GM12878 (cell line): Measurements from ENCODE around the gene SLC39A13. TPM values are rescaled to one million over a fixed set of nuclear protein-coding genes. Genes with fewer than 3 reads are reported as not detected.
A peak's percentile ranks its signal among the peaks of the same experiment; 100 is the strongest.

ENCODE experiments used
- ATF7 ChIP-seq: fragments of 450-650 bp; IDR thresholded peaks from 2 replicates; pipeline ENCODE4 v1.6.1; 2016; ENCODE audit warnings: low read depth, mild to moderate bottlenecking
- CREM ChIP-seq: IDR thresholded peaks from 2 replicates; pipeline ENCODE4 v1.6.1; 2014; ENCODE audit warnings: antibody characterized with exemption, low read depth
- HDAC6 ChIP-seq: fragments of 200-600 bp; sonication (generic); IDR thresholded peaks from one replicate; pipeline ENCODE4 v1.8.0; 2017; ENCODE audit warnings: antibody characterized with exemption; ENCODE audit not compliant: unreplicated experiment
- JUND ChIP-seq: IDR thresholded peaks from 2 replicates; pipeline ENCODE4 v1.6.1; 2012; ENCODE audit warnings: low read depth, mild to moderate bottlenecking, low read length, improper control_type of control experiment, moderate library complexity
- KDM1A ChIP-seq: fragments of 200-600 bp; sonication (generic); IDR thresholded peaks from 2 replicates; pipeline ENCODE4 v1.6.1; 2016; ENCODE audit warnings: borderline replicate concordance
- MXI1 ChIP-seq: fragments of 150-350 bp; IDR thresholded peaks from 2 replicates; pipeline ENCODE4 v1.6.1; 2011; ENCODE audit warnings: low read depth, mild to moderate bottlenecking, inconsistent platforms, low read length, improper control_type of control experiment
- MYB ChIP-seq: fragments of 150-350 bp; IDR thresholded peaks from 2 replicates; pipeline ENCODE4 v1.6.1; 2014; ENCODE audit warnings: mild to moderate bottlenecking, low read depth, low read length, borderline replicate concordance
- NFIC ChIP-seq: IDR thresholded peaks from 2 replicates; pipeline ENCODE4 v1.6.1; 2012; ENCODE audit warnings: low read depth, mild to moderate bottlenecking, inconsistent platforms, low read length, moderate library complexity
- NR2C2 ChIP-seq: IDR thresholded peaks from 2 replicates; pipeline ENCODE4 v1.6.1; 2011; ENCODE audit warnings: borderline replicate concordance, low read depth; ENCODE audit not compliant: control insufficient read depth, insufficient read length
- POLR2AphosphoS2 ChIP-seq: IDR thresholded peaks from 2 replicates; pipeline ENCODE4 v1.6.1; 2011; ENCODE audit warnings: low read depth, mild to moderate bottlenecking, low read length, improper control_type of control experiment, moderate library complexity
- SPI1 ChIP-seq: IDR thresholded peaks from 2 replicates; pipeline ENCODE4 v1.6.1; 2011; ENCODE audit warnings: low read depth, mild to moderate bottlenecking, low read length, moderate library complexity, borderline replicate concordance; ENCODE audit not compliant: insufficient read depth
- TARDBP ChIP-seq: IDR thresholded peaks from 2 replicates; pipeline ENCODE4 v1.6.1; 2016; ENCODE audit warnings: borderline replicate concordance
- TCF12 ChIP-seq: IDR thresholded peaks from 2 replicates; pipeline ENCODE4 v1.6.1; 2011; ENCODE audit warnings: low read depth, mild to moderate bottlenecking, low read length
- YY1 ChIP-seq: IDR thresholded peaks from 2 replicates; pipeline ENCODE4 v1.6.1; 2011; ENCODE audit warnings: low read depth, mild to moderate bottlenecking, low read length
- ZNF274 ChIP-seq: IDR thresholded peaks from one replicate; pipeline ENCODE4 v1.8.0; 2011; ENCODE audit not compliant: insufficient read length, insufficient read depth
- polyA plus RNA-seq, 11 experiments: library from polyadenylated mRNA; depleted of rRNA in 4 of 11; unstranded in 6 of 11; stranded (reverse) in 5 of 11; fragments of >200 nt; fragmentation: Nextera tagmentation in 4 of 11; fragmentation: Illumina TruSeq in 1 of 11; extraction: Ambion mirVana in 4 of 11; extraction: Trizol in 1 of 11; gene quantifications; 1 replicate in 1 of 11; 2 replicates in 10 of 11; pipeline versions ENCODE4 v1.2.1 to v1.2.3, GENCODE V29; 2011 to 2016; ENCODE audit warnings: inconsistent platforms in 2 of 11, missing spikeins in 2 of 11, low read depth in 1 of 11
- total RNA-seq, 4 experiments: library from RNA; depleted of rRNA in 3 of 4; stranded (reverse); fragments of >200 nt in 3 of 4; fragmentation: Illumina TruSeq in 1 of 4; extraction: Trizol in 1 of 4; gene quantifications; 2 replicates each; pipeline versions ENCODE4 v1.2.1 to v1.2.3, GENCODE V29; 2013 to 2021
- TF ChIP-seq, protein P1 (sequence below): fragments of 150-350 bp; IDR thresholded peaks from 2 replicates; pipeline ENCODE4 v1.6.1; 2016; ENCODE audit warnings: low read depth, low read length
- TF ChIP-seq, protein P2 (sequence below): fragments of 450-650 bp; IDR thresholded peaks from 2 replicates; pipeline ENCODE4 v1.6.1; 2017; ENCODE audit warnings: mild to moderate bottlenecking
- TF ChIP-seq, protein P3 (sequence below): fragments of 450-650 bp; IDR thresholded peaks from 2 replicates; pipeline ENCODE4 v1.6.1; 2016; ENCODE audit warnings: mild to moderate bottlenecking
- TF ChIP-seq, protein P4 (sequence below): fragments of 450-650 bp; IDR thresholded peaks from 2 replicates; pipeline ENCODE4 v1.6.1; 2017; ENCODE audit warnings: mild to moderate bottlenecking, low read depth, inconsistent platforms; ENCODE audit not compliant: poor library complexity, severe bottlenecking

Gene SLC39A13
- total and polyA plus RNA-seq, 10 of the 15 experiments (the other 5 are each of a cell fraction or from before 2014, with no cell fraction given): 0.23 to 19.8 (median 6.3) TPM

DNA sequence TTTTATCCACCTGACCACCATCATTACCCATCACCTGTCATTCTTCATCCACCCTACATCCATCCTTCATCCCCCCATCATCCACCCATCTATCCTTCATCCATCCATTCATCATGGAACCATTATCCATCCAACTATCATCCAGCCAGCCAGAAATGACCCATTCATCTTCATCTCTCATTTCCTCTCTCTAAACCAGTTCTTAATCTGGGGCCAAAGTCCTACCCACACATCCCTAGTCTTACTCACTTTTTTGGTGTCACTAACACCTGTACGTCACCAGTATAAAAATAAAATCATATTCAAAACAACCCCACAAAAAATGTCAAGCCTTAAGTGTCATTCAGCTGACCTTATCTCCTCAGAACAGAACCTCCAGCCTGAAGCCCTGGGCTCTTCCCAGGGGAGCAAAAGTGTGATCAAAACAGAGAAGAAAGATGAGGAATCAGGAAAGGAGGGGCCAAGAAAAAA, 42.3 kb upstream of the SLC39A13 start (continued):
- TF ChIP-seq, protein P1, sequence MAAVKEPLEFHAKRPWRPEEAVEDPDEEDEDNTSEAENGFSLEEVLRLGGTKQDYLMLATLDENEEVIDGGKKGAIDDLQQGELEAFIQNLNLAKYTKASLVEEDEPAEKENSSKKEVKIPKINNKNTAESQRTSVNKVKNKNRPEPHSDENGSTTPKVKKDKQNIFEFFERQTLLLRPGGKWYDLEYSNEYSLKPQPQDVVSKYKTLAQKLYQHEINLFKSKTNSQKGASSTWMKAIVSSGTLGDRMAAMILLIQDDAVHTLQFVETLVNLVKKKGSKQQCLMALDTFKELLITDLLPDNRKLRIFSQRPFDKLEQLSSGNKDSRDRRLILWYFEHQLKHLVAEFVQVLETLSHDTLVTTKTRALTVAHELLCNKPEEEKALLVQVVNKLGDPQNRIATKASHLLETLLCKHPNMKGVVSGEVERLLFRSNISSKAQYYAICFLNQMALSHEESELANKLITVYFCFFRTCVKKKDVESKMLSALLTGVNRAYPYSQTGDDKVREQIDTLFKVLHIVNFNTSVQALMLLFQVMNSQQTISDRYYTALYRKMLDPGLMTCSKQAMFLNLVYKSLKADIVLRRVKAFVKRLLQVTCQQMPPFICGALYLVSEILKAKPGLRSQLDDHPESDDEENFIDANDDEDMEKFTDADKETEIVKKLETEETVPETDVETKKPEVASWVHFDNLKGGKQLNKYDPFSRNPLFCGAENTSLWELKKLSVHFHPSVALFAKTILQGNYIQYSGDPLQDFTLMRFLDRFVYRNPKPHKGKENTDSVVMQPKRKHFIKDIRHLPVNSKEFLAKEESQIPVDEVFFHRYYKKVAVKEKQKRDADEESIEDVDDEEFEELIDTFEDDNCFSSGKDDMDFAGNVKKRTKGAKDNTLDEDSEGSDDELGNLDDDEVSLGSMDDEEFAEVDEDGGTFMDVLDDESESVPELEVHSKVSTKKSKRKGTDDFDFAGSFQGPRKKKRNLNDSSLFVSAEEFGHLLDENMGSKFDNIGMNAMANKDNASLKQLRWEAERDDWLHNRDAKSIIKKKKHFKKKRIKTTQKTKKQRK: no peak
- no peak for TF ChIP-seq NR2C2
- TF ChIP-seq, protein P2, sequence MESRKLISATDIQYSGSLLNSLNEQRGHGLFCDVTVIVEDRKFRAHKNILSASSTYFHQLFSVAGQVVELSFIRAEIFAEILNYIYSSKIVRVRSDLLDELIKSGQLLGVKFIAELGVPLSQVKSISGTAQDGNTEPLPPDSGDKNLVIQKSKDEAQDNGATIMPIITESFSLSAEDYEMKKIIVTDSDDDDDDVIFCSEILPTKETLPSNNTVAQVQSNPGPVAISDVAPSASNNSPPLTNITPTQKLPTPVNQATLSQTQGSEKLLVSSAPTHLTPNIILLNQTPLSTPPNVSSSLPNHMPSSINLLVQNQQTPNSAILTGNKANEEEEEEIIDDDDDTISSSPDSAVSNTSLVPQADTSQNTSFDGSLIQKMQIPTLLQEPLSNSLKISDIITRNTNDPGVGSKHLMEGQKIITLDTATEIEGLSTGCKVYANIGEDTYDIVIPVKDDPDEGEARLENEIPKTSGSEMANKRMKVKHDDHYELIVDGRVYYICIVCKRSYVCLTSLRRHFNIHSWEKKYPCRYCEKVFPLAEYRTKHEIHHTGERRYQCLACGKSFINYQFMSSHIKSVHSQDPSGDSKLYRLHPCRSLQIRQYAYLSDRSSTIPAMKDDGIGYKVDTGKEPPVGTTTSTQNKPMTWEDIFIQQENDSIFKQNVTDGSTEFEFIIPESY: no peak
- peak; percentile 73 for TF ChIP-seq ATF7
- no peak for TF ChIP-seq TARDBP
- no peak for TF ChIP-seq MXI1
- no peak for TF ChIP-seq TCF12
- peak; percentile 38; the same call in 1 of the 2 replicates for TF ChIP-seq CREM
- no peak for TF ChIP-seq HDAC6
- TF ChIP-seq, protein P3, sequence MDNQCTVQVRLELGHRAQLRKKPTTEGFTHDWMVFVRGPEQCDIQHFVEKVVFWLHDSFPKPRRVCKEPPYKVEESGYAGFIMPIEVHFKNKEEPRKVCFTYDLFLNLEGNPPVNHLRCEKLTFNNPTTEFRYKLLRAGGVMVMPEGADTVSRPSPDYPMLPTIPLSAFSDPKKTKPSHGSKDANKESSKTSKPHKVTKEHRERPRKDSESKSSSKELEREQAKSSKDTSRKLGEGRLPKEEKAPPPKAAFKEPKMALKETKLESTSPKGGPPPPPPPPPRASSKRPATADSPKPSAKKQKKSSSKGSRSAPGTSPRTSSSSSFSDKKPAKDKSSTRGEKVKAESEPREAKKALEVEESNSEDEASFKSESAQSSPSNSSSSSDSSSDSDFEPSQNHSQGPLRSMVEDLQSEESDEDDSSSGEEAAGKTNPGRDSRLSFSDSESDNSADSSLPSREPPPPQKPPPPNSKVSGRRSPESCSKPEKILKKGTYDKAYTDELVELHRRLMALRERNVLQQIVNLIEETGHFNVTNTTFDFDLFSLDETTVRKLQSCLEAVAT: no peak
- TF ChIP-seq KDM1A: no peak
- no peak for TF ChIP-seq MYB
- TF ChIP-seq, protein P4, sequence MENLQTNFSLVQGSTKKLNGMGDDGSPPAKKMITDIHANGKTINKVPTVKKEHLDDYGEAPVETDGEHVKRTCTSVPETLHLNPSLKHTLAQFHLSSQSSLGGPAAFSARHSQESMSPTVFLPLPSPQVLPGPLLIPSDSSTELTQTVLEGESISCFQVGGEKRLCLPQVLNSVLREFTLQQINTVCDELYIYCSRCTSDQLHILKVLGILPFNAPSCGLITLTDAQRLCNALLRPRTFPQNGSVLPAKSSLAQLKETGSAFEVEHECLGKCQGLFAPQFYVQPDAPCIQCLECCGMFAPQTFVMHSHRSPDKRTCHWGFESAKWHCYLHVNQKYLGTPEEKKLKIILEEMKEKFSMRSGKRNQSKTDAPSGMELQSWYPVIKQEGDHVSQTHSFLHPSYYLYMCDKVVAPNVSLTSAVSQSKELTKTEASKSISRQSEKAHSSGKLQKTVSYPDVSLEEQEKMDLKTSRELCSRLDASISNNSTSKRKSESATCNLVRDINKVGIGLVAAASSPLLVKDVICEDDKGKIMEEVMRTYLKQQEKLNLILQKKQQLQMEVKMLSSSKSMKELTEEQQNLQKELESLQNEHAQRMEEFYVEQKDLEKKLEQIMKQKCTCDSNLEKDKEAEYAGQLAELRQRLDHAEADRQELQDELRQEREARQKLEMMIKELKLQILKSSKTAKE: no peak
- TF ChIP-seq SPI1: no peak
- TF ChIP-seq YY1: no peak
- TF ChIP-seq POLR2AphosphoS2: no peak
- no peak for TF ChIP-seq ZNF274
- no peak for TF ChIP-seq NFIC
- no peak for TF ChIP-seq JUND
